ENCODE measurements around the gene BTNL9.
"Not testable (repeated sequence)": the region's sequence is repeated elsewhere in the genome, so short reads cannot be mapped to it uniquely, and the experiment has no call there.

BTNL9 gene

DNA sequence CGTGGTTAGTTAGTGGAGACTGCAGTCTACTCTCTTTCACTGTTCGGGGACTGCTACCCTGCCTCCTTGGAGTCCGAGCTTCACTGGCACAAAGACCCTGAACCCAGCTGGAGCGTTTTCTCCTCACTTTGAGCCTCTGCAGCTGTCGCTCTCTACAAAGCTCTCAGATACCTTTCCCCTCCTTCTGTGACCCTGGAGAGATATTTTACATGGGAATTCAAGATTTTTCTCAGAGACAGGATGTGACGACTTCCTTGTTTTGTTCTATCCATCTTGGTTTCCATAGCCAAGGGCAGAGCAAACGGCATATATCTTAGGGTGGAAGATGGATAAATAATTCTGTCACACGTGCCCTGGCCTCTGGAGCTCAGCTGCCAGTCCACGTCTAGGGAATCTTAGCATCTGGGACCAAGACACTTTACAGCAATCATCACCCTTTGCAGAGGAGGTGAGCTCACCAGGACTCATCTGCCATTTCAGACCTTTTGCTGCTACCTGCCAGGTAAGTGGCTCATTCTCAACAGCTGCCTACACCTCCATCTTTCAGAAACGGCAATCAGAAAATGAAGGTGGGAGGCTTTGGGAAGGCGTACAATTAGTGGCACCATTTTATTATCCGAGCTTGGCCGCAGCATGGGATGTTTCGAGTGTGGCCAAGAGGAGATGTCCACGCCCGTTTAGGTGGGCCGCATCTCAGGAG is at the start of gene BTNL9:
Gene BTNL9 (plus strand): TSS at position 336 of the 700 bp plus-strand sequence. CDS start 5,224 bp downstream, outside the sequence.
- no peak for DNase-seq

GRCh38 chr5:180990882-180991242 is 49.2 kb upstream of the BTNL9 start:
- DNase-seq: no peak

- DNase-seq: no peak
These were observed 38.1 kb upstream of the BTNL9 start for GRCh38 chr5:181001947-181002346.

DNA sequence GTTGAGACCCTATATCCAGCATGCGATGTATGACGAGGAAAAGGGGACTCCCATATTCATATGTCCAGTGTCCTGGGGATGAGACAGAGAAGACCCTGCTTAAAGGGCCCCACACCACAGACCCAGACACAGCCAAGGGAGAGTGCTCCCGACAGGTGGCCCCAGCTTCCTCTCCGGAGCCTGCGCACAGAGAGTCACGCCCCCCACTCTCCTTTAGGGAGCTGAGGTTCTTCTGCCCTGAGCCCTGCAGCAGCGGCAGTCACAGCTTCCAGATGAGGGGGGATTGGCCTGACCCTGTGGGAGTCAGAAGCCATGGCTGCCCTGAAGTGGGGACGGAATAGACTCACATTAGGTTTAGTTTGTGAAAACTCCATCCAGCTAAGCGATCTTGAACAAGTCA is 34.3 kb upstream of the BTNL9 start:
- DNase-seq: no peak

GRCh38 chr5:181008136-181008535 is 31.9 kb upstream of the BTNL9 start:
- no peak for DNase-seq

- DNase-seq: not testable (repeated sequence)
These were observed 30.0 kb upstream of the BTNL9 start for GRCh38 chr5:181010018-181010417.

- DNase-seq: not testable (repeated sequence)
These were observed 25.4 kb upstream of the BTNL9 start for GRCh38 chr5:181014654-181015053.

- not testable (repeated sequence) for DNase-seq
These were observed 22.6 kb upstream of the BTNL9 start for GRCh38 chr5:181017448-181017847.

DNA sequence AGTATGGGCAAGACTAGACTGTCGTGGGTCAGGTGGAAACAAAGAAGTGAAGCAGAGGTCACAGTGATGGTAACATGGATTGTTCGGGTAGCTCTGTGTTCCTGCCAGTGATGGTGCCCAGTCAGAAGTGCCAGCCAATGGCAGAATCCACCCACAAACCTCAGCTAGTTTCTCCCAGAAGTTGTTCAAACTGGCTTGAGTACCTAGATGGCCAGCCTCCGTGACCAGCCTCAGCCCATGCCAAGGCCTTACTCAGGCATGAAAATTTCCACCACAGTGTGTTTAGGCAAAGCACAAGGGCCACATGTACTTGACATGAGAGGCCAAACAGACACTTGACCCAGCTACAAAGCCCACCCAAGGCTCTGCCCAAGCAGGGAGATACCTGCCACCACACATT is 19.4 kb upstream of the BTNL9 start:
- DNase-seq: no peak

- no peak for DNase-seq
These were observed 15.6 kb upstream of the BTNL9 start for GRCh38 chr5:181024245-181025064.

- DNase-seq: no peak
These were observed 12.5 kb upstream of the BTNL9 start for GRCh38 chr5:181027452-181028031.

DNA sequence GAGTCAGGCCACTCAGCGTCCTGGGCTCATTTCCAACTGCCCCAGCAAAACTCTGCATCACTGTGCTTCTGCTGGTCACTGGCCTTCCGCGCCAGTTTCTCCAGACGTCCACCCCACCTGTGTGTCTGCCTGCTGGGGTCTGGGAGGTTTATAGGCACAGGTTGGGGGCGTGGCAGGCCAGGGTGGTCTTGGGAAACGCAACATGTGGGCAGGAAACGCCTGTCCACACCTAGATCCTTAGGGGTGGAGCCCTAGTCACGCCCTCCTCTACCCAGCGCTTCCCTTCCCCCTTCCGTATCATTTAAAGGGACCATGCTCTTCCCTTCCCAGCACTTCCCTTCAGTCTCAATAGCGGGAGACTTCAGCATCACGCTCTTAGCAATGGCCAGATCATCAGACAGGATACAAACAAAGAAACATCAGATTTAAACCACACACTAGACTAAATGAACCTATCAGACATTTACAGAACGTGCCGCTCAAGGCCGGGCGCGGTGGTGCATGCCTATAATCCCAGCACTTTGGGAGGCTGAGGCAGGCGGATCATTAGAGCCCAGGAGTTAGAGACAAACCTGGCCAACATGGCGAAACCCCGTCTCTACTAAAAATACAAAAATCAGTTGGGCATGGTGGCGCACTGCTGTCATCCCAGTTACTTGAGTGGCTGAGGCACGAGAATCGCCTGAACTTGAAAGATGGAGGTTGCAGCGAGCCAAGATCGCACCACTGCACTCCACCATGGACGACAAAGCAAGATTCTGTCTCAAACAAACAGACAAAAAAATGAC is 11.8 kb upstream of the BTNL9 start:
- no peak for DNase-seq

DNA sequence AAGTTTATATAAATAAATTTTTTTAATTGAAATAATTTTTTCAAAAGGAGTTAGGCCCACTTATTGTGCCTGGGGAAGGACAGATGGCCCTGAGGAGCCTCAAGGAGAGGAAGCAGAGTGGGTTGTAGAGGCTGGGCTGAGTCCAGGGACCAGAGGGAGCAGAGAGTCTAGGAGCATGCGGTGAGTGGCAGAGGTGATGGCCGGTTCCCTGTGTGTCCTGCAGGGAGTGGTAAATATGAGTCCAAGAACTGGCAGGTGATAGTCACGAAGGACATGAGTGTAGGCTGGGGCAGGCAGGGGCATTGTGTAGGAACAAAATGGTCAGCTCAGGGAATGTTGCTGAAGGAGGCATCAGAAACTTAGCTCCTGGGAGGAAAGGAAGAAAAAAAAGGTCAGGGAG is 8.3 kb upstream of the BTNL9 start:
- DNase-seq: no peak

DNA sequence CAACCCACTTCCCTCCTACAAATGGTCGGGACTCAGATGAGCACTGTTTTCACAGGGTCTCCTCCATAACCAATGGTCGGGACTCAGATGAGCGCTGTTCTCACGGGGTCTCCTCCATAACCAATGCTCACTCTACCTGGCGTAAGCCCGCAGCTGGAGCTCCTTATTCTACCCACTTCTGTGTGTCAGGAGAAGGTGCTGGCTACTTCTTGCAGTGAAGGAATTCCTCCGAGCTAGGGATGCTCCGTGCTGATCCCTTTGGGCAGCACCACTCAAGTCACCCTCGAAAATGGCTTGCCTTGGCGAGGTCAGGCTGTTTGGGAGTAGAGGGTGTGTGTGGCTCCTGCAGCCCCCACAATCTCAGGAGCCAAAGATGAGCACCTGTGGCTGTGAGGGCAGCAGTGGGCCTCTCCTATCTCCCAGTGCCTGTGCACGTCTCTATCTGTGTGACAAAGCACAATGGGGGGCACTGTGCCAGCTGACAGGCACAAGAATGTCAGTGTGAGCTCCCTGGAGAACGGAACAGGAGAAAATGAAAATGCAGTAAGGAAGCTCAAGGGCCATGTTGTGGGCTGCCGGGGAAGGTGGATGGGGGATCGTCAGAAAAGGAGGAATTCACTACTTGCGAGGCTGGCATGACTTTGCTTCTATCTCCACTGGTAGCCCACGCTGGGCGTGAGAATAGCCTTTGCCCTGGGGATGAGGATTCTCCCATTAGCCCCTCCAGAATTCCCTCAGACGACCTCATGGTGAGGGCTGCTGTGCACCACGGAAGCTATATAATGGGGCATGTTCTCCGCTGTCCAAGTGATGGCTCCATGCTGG is 3.9 kb upstream of the BTNL9 start:
- no peak for DNase-seq

DNA sequence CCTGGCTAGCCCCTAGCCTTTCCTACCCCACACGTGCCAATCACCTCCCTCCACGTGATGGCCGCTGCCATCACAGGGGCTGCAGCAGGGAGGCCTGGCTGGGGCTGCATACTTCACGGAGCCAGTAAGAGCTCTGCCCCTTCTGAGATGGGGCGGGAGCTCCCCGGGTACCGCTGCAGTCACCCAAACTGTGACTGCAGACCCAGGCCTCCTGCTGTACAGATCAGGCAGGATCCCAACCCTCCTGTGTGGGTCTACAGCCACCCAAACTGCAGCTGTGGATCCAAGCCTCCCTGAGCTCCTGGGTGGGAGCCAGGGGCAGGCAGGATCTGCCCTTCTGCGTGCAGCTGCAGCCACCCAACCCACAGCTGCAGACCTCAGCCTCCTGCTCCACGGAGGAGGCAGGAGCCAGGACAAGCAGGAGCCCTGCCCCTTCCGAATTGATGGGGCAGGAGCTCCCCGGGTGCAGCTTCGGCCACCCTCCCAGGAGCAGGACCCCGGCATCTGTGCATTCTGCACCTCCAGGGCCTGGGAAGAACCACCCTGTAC is 3.2 kb upstream of the BTNL9 start:
- DNase-seq: no peak

DNA sequence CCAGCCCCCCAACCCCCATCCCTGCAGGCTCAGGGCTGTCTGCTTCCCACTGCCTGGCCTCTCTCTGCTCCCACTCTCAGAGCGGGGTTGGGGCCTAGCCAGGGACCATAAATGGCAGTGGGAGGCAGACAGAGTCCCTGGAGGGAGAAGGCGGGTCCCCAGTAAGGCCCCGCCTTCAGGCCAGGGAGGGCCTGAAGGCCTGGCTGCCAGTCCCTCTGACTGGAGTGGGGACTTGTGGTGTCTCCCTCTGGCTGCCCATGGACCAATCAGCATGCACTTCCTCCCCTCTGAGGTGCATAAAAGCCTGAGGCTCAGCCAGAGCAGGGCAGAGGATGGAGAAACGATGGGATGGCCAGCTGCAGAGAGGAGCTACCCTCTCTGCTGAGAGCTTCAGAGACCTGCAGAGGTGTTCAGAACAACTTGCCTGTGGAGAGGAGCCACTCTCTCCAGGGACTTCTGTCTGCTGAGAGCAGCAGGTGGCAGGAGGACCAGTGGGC is 2.7 kb upstream of the BTNL9 start:
- DNase-seq: no peak

DNA sequence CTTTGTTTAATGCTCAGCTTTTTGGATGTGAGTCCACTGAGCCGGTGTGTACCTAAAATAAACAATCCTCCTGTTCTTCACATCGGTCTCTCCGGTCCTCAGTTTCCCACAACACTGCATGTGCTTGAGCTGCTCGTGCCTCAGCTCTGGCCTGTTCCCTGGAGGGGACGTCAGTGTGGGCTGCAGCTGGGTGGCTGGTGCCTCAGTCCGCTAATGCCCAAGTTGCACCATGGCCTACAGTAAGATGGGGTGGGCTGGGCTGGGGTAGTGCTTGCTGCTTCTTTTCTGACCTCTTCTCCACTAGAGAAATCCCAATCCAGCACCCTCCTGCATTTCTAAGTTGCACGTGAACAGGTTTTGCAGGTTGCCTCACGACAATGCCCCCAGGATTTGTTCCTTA is 595 bp upstream of the BTNL9 start:
- DNase-seq: no peak

DNA sequence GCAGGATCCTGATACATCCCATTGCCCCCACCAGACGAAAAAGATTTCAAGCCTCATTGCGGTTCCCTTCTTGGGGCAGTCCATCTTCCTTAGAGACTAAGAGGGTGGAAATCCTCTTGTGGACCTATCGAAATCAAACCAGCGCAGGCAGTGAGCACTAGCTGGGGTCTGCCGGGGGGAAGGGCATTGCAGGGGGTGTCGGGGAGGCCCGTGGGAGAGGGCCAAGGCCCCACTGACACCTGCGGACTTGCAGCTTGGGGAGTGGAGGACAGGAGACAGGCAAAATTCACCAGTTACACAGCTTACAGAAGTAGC is 522 bp downstream of the BTNL9 start:
- no peak for DNase-seq

GRCh38 chr5:181041043-181041442 is 977 bp downstream of the BTNL9 start:
- no peak for DNase-seq

- DNase-seq: no peak
These were observed 2.1 kb downstream of the BTNL9 start for GRCh38 chr5:181042036-181042713.

GRCh38 chr5:181042722-181043121 is 2.7 kb downstream of the BTNL9 start:
- DNase-seq: no peak

All from activated CD4-positive, alpha-beta T cell treated with anti-CD3 and anti-CD28 coated beads, Interleukin-2, Interleukin-6, amounts not matched to agents 100 ng/mL and 50 ng/mL, durations not matched to agents 16 hours and 8 hours (primary cell).